KMS-11 (cell line): ENCODE data around the gene MRM3.

Experiments used
- H2AFZ ChIP-seq: fragments of 200-600 bp; sonication (generic); 2 replicates; pipeline ENCODE4 v1.6.1; 2016; ENCODE audit warnings: antibody characterized with exemption, mixed run types, low read depth
- H3K27ac ChIP-seq: fragments of 200-600 bp; sonication (generic); 2 replicates; pipeline ENCODE4 v1.6.1; 2016; ENCODE audit warnings: mild to moderate bottlenecking, mixed run types
- H3K27me3 ChIP-seq: fragments of 200-600 bp; sonication (generic); 2 replicates; pipeline ENCODE4 v1.6.1; 2017; ENCODE audit warnings: mild to moderate bottlenecking, low read depth, mixed run types, moderate library complexity; ENCODE audit not compliant: insufficient read depth
- H3K36me3 ChIP-seq: fragments of 200-600 bp; sonication (generic); 2 replicates; pipeline ENCODE4 v1.6.1; 2017; ENCODE audit warnings: mild to moderate bottlenecking, mixed run types; ENCODE audit not compliant: insufficient read depth
- H3K4me1 ChIP-seq: fragments of 200-600 bp; sonication (generic); 2 replicates; pipeline ENCODE4 v1.6.1; 2016; ENCODE audit warnings: mild to moderate bottlenecking, low read depth, mixed run types; ENCODE audit not compliant: poor library complexity, severe bottlenecking
- H3K4me2 ChIP-seq: fragments of 200-600 bp; sonication (generic); 2 replicates; pipeline ENCODE4 v1.7.0; 2016; ENCODE audit warnings: mild to moderate bottlenecking, mixed run types
- H3K4me3 ChIP-seq: fragments of 200-600 bp; sonication (generic); IDR thresholded peaks from 2 replicates; pipeline ENCODE4 v1.6.1; 2017; ENCODE audit warnings: low read depth, low read length, mixed read lengths; ENCODE audit not compliant: insufficient read depth
- H3K79me2 ChIP-seq: fragments of 200-600 bp; sonication (generic); 2 replicates; pipeline ENCODE4 v1.6.1; 2016; ENCODE audit warnings: low read depth, mixed run types; ENCODE audit not compliant: insufficient read depth
- H3K9ac ChIP-seq: fragments of 200-600 bp; sonication (generic); 2 replicates; pipeline ENCODE4 v1.6.1; 2016; ENCODE audit warnings: mild to moderate bottlenecking, mixed run types
- H4K20me1 ChIP-seq: fragments of 200-600 bp; sonication (generic); 2 replicates; pipeline ENCODE4 v1.6.1; 2016; ENCODE audit warnings: mild to moderate bottlenecking, mixed run types; ENCODE audit not compliant: insufficient read depth
- TF ChIP-seq, protein P1 (sequence below): fragments of 200-600 bp; sonication (generic); conservative IDR thresholded peaks from 2 replicates; pipeline ENCODE4 v1.6.1; 2017; ENCODE audit warnings: low read depth, mild to moderate bottlenecking, antibody characterized with exemption, low read length, moderate library complexity, mixed read lengths

The MRM3 gene

DNA sequence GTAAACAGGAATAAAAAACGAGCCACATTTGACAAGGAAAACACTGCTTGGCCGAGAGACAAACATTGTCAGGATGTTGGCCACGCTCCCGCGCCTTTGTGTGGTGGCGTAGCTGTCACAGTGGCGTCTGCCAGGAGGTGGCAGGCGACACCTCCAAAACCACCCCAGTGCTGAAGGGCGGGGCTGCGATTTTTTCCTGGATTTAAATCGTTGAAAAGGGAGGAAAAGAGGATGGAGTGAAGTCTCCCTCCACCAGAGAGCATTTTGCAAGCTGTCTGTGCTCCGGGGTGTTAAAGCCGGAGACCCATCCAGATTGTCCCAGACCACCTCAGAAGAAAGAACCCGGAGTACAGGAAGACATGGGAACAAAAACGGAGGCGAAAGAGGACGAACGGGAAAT lies 12.7 kb downstream of the MRM3 start:
- H3K4me2 ChIP-seq, result no peak overlapping the region
- H3K27ac ChIP-seq, result no peak overlapping the region
- H3K79me2 ChIP-seq, result no peaks in the 10 kb centered on the region
- H3K36me3 ChIP-seq, result no peaks in the 10 kb centered on the region
- no peak overlapping the region for H2AFZ ChIP-seq
- H3K4me3 ChIP-seq, result no peak overlapping the region
- TF ChIP-seq, protein P1, sequence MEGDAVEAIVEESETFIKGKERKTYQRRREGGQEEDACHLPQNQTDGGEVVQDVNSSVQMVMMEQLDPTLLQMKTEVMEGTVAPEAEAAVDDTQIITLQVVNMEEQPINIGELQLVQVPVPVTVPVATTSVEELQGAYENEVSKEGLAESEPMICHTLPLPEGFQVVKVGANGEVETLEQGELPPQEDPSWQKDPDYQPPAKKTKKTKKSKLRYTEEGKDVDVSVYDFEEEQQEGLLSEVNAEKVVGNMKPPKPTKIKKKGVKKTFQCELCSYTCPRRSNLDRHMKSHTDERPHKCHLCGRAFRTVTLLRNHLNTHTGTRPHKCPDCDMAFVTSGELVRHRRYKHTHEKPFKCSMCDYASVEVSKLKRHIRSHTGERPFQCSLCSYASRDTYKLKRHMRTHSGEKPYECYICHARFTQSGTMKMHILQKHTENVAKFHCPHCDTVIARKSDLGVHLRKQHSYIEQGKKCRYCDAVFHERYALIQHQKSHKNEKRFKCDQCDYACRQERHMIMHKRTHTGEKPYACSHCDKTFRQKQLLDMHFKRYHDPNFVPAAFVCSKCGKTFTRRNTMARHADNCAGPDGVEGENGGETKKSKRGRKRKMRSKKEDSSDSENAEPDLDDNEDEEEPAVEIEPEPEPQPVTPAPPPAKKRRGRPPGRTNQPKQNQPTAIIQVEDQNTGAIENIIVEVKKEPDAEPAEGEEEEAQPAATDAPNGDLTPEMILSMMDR, result no peak
- H3K4me1 ChIP-seq, result no peaks in the 10 kb centered on the region
- H3K27me3 ChIP-seq, result 0 out of 2 replicates have a peak, but pooled peaks cover 4% of the 10 kb centered on the region
- no peak overlapping the region for H3K9ac ChIP-seq
- no peaks in the 10 kb centered on the region for H4K20me1 ChIP-seq

DNA sequence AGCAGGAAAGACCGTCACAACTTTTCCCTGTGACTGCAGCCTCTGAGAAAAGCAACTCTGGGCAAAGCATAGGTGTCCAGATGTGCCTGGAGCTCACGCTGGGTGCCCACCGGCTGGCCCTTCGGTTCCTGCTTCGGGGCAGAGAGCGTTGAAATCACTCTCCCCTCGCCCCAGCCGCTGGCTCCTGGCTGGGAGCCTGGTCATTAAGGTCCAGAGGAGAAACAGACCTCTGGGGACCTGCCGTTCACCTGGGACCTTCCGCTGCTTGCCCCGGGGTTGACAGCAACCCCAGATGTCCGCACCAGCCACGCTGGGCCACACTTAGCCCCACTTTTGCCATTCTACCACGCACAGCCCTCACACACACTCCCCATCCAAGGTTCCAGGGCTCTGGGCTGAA lies 13.1 kb downstream of the MRM3 start:
- no peaks in the 10 kb centered on the region for H3K36me3 ChIP-seq
- no peaks in the 10 kb centered on the region for H3K79me2 ChIP-seq
- H3K9ac ChIP-seq, result no peak overlapping the region
- no peak overlapping the region for H3K27ac ChIP-seq
- H3K4me3 ChIP-seq, result no peak overlapping the region
- TF ChIP-seq, protein P1, result no peak
- no peak overlapping the region for H3K4me2 ChIP-seq
- no peak overlapping the region for H2AFZ ChIP-seq
- peaks cover 4% of the 10 kb centered on the region; the same call in 1 of the 2 replicates for H3K27me3 ChIP-seq
- no peaks in the 10 kb centered on the region for H4K20me1 ChIP-seq
- no peaks in the 10 kb centered on the region for H3K4me1 ChIP-seq

DNA sequence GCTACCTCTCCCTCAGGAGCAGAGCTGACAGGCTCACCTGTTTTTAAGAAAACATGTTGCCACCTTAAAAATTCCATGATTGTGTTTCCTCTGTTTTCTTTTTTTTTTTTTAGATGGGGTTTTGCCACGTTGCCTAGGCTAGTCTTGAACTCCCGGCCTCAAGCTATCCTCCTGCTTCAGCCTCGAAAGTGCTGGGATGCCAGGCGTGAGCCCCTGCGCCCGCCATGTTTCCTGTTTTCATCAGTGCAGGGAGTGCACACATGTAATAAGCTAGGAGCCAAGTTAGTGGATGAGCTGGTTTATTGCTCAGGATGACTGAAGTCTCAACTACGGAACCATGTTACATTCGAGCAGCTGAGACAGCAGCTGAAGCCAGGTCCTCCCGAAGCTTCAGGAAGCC lies 13.6 kb downstream of the MRM3 start:
- Histone ChIP-seq H3K4me1 (no peaks in the 10 kb centered on the region), H2AFZ (no peak overlapping the region), H3K4me2 (no peak overlapping the region), H3K27ac (no peak overlapping the region), H4K20me1 (no peaks in the 10 kb centered on the region), H3K4me3 (no peak overlapping the region), H3K79me2 (no peaks in the 10 kb centered on the region), H3K27me3 (peaks cover 4% of the 10 kb centered on the region; the same call in 1 of the 2 replicates), H3K36me3 (no peaks in the 10 kb centered on the region), H3K9ac (no peak overlapping the region)
- TF ChIP-seq, protein P1, result no peak

DNA sequence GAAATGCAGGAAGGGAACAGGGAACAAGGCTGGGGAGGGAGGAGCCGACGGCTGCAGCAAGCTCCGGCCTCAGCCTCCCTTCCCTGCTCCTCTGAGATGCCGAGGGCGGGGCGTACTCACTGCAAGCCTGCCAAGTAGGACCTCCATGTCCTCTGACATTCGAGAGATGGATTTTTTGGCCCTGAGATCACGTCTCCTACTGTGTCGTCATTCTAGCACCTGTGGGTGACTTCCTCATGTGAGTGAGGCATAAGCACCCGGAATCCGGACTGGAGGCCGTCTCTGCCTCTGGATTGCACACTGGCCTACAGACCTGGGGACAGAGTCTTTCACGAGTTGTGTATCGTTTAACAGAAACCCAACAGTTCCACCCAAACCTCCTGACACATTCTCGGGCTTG lies 14.5 kb downstream of the MRM3 start:
- no peak overlapping the region for H3K9ac ChIP-seq
- H3K4me2 ChIP-seq, result no peak overlapping the region
- TF ChIP-seq, protein P1, result no peak
- H3K27me3 ChIP-seq, result peaks cover 6% of the 10 kb centered on the region; the same call in 1 of the 2 replicates
- H2AFZ ChIP-seq, result no peak overlapping the region
- H3K27ac ChIP-seq, result no peak overlapping the region
- H3K4me1 ChIP-seq, result no peaks in the 10 kb centered on the region
- no peak overlapping the region for H3K4me3 ChIP-seq
- no peaks in the 10 kb centered on the region for H3K79me2 ChIP-seq
- H3K36me3 ChIP-seq, result no peaks in the 10 kb centered on the region
- no peaks in the 10 kb centered on the region for H4K20me1 ChIP-seq
